ENCODE results near the gene DPYD.
A peak's percentile ranks its signal among the peaks of the same experiment; 100 is the strongest.

Gene DPYD

GRCh38 chr1:97906567-97907241, 14.1 kb downstream of the DPYD start:
- DNase-seq = no peak

DNA sequence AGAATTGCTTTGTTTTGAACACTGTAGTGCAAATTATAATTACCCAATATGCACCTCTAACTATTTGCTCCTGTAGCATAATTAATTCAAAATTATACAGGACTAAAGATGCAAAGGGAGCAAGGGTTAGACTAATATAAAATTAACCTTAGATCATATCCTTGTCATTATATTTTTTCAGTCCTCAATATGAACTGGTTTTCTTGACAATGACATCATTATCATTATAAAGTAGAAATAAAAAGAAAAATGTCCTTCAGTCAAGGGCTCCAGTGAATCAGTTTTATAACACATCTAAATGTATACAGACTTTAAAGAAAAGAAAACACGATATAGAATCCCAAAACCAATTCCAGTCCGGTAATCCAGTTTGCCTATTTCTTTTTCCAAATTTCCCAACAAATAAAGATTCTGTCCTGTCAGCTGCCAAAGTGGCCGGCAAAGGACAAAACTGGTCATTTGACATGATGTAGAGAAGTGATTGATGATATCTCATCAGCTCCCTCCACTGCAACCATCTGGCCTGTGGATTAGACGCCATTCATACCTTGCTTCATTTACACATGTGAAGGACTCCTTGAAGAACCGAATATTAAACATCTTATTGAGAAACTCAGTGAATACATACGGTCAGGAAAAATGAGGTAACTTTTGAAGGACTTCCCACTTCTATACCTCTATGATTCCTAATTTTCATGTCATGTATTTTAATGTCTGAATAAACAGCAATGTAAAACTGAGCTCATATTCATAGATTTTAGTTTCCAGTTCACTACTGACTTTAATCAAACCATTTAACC, 15.5 kb downstream of the DPYD start:
- no peak for DNase-seq

GRCh38 chr1:97904534-97904933, 16.3 kb downstream of the DPYD start:
- DNase-seq = no peak

GRCh38 chr1:97903626-97904025, 17.2 kb downstream of the DPYD start:
- no peak for DNase-seq

DNA sequence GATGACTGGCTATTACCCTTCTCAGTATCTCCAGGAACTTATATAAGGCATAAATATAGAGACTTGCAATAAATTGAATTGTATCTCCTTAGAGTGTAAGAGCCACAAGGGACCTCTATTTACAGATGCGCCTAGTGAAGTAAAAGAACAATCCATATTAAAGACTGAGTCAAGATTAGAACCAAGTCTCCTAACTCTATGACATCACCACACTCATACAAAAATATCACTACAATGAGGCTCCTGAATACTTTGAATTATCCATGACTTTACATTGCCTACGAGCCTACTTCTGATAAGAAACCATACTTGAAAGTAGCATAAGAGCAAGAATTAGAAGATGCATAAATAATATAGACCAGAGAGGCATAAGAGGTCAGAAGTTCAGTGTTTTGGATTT, 18.8 kb downstream of the DPYD start:
- DNase-seq = no peak

GRCh38 chr1:97901017-97901658, 19.7 kb downstream of the DPYD start:
- DNase-seq = no peak

GRCh38 chr1:97898948-97899347, 21.9 kb downstream of the DPYD start:
- no peak for DNase-seq

- DNase-seq = no peak
Measured at GRCh38 chr1:97895278-97895677, 25.6 kb downstream of the DPYD start.

DNA sequence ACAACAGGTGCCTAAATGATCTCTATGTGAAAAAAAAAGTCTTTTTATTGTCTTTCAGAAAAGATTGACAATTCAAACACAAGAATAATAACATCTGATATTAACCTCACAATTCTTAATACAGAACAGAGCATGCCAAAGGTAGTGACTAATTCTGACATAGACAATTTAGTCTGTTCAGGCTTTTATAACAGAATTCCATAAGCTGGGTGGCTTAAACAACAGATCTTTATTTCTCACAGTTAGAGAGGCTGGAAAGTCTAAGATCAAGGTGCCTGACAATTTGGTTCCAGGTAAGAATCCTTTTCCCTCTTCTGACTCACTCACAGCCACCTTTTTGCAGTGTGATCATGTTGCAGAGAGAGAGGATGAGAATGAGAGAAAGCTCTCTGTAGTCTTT, 27.0 kb downstream of the DPYD start:
- no peak for DNase-seq

DNA sequence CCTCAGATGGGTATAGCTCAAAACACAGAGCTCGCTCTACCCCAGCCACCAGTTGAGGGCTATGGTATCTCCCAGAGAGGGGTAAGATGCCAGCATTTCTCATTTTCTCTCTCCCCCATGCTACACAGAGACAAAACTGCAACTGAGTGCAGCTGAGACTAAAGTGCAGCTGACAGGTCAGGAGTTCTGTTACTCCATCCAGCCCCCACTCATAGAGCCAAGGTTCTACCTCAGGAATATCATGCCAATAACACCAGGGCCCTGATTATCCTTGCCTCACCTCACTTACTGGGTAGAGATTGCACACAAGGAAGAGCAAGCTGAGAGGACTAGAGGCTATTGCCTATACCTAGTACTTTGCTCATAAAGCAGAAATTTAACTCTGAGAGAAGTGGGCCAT, 34.6 kb downstream of the DPYD start:
- DNase-seq = no peak

DNA sequence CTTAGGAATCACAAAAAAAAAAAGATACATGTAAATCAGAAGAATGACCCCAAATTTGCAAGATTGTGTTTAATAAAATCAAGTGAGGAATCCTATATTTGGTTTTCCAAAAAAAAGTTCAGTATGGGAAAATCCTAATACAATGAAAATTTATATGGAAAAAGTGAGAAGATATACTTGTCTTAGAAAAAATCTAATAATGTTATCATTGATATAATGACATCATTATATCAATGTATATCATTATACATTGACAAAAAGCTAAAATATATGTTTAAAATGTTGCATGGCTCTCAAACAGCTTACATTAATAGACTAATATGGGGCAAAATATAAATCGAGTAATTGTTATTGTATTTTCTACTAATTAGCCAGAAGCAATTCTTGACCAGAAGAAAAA, 37.0 kb downstream of the DPYD start:
- DNase-seq = no peak

DNA sequence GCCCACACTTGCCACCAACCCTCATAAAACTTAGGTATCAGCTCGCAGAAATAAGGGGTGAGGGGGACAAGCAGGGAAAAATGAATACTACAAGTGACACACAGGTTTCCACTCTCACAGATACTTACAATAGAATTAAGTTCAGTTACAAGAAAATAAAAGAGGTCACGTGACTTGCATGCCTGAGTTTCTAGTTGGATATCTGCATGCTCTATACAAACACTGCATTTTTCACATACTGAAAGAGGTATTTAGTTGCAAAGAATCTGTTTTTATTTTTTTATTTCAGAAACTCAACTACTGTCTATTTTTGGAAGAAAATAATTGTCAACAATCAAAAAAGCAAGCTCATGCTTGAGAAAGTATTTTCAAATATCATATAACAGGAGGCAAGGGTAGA, 43.5 kb downstream of the DPYD start:
- DNase-seq = no peak

- DNase-seq = no peak
Measured at GRCh38 chr1:97875996-97876395, 44.8 kb downstream of the DPYD start.

DNA sequence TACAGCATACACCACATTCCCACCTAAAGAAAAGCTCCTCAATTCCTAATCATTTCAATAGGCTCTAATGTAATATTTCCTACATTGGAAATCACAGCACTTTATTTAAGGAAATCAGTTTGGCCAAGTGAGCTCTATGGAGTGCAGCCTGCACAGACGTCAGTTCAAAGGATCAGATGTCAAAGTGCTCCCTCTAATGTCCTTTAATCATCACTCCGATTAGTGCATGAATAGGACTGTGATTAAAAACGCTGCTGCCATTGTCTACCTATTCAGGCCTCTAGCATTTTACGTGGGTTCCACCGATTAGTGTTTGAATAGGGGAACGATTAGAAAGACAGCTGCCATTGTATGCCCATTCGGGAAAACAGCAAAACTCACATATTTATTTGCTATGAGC, 50.2 kb downstream of the DPYD start:
- DNase-seq = peak; percentile 95

DNA sequence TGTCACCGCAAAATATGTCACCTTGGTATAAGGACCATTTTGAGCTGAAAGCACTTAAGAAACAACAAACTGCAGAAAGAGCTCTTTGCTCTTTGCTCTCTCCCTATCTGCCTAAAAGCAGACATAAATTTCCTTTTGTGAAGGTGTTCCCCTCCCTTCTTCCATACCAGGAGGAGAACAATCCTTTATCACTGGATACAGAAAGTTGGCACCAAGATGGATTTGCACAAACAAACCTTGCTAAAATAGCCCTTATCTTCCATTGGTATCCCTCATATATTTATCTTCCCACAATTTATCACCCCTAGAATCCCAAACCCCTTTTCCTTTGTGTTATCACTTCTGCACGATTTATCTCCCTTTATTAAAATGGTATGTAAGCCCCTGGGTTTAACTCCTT, 51.4 kb downstream of the DPYD start:
- no peak for DNase-seq

- DNase-seq = no peak
Measured at GRCh38 chr1:97867127-97867526, 53.7 kb downstream of the DPYD start.

DNA sequence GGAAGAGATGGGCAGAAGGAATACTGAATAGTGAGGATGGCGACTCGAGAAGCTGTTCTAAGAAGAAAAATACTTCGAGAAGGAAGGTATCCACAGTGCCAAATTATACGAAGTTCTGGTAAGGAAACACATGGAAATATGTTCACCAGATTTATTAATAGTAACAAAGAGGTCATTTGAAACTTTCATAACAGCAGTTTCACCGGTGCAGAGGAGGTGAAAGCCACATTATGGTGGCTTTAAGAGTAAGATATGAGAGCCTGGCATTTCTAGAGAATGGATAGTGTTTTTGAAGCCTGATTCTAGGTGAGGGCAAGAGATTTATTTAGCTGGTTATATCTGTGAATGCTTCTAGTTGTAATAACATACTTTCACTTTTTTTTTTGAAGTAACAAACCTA, 56.2 kb downstream of the DPYD start:
- no peak for DNase-seq

- no peak for DNase-seq
Measured at GRCh38 chr1:97853221-97853620, 67.6 kb downstream of the DPYD start.

- DNase-seq = no peak
Measured at GRCh38 chr1:97849345-97850340, 71.2 kb downstream of the DPYD start.

GRCh38 chr1:97845805-97846204, 75.0 kb downstream of the DPYD start:
- no peak for DNase-seq

DNA sequence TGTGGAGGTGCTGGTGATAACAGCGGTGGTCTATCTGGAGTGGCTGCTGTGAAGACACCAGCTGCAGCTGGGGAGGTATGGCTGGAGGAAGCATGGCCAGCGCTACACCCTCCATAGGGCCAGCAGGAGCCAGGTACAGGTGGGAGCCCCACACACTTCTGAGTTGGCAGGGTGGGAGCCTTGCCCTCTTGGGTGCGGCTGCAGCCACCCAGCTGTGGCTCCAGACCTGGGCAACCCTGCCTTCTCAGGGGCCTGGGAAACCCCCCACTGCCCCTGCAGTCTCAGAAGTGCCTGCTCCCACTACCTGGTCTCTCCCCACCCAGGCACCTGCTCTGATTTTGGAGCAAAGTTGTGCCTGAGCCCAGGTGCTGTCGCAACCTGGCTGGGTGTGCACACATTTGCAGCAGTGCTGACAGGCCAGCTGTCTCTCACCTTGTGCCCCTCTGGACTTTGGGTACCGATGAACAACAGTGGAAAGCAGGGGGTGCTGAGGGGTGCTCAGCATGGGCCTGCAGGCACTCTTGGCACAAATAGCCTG, 76.2 kb downstream of the DPYD start:
- DNase-seq = no peak

GRCh38 chr1:97841338-97841737, 79.5 kb downstream of the DPYD start:
- DNase-seq = no peak

GRCh38 chr1:97837161-97837560, 83.7 kb downstream of the DPYD start:
- DNase-seq = no peak

All from COR-L47 (cell line).